ENCODE measurements around the gene KBTBD4.

KBTBD4 gene

DNA sequence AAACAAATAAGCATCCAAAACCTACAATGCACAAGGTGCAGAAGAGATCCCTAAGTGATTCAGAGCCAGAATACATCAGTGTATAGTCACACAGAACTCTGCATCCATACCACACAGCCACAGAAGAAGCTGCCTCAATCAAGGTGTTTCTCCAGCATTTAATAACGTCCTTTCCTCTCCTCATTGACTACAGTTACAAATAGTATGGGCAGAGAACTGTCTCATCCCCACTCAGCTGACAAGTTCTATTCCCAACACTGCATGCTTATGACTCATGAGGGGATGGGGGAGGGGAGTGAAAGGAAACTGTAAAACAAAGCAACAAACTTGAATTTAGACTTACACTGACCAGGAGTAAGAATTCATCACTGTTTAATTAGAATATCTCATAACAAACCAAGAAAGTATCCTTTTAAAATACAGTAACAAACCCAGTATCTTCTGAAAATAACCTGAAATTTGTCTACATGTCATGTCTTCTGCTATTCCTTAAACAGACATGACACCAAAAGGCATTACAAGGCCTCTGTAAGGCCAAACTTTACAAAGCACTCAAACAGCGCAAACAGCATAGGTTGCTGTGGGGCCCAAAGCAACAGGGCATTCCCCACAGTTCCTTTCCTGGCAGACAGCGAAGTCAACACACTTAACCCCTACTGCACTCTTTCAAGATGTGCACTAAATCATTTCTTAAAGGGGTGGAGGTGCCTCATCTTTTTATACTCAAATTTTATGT lies 55.1 kb downstream of the KBTBD4 start:
- peak; percentile 67 for DNase-seq
